ENCODE measurements around the gene RBM3. TPM values are rescaled to one million over a fixed set of nuclear protein-coding genes. Genes with fewer than 3 reads are reported as not detected.

RBM3 gene
- total and polyA plus RNA-seq, 2 of the 4 experiments (the other 2 are of a cell fraction): 243 to 386 TPM

DNA sequence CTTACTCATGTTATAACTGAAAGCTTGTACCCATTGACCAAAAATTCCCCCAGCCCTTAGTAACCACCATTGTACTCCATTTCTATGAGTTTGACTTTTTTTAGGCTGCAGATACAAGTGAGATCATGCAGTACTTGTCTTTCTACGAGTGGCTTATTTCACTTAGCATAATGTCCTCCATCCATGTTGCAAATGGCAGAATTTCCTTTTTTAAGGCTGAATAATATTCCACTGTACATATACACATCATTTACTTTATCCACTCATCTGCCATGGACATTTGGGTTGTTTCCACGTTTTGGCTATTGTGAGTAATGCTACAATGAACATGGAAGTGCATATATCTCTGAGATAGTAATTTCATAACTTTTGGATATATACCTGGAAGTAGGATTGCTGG, 10.4 kb downstream of the RBM3 start:
- Histone ChIP-seq H2BK120ac (ENCODE audit: low read depth, low read length) (no peak overlapping the region), H2BK15ac (ENCODE audit: low read depth, low read length) (no peak overlapping the region), H3K9me3 (ENCODE audit: control insufficient read depth, insufficient read depth, low read length) (no peaks in the 10 kb centered on the region), H3K36me3 (ENCODE audit: control insufficient read depth, insufficient read depth, low read length) (peaks cover 2% of the 10 kb centered on the region; the same call in 1 of the 2 replicates), H2AK5ac (ENCODE audit: low read depth, low read length) (no peak overlapping the region), H2AFZ (replicated peaks; ENCODE audit: low read length, poor library complexity) (no peak overlapping the region), H3K56ac (ENCODE audit: extremely low read depth, insufficient read depth, low read length) (no peak overlapping the region), H4K91ac (ENCODE audit: insufficient read depth, low read depth, low read length) (no peak overlapping the region), H4K5ac (ENCODE audit: low read depth, low read length) (no peak overlapping the region), H3K27me3 (ENCODE audit: control insufficient read depth, insufficient read depth, low read length) (no peaks in the 10 kb centered on the region), H4K20me1 (ENCODE audit: insufficient read depth, low read length) (0 out of 2 replicates have a peak, but pooled peaks cover 3% of the 10 kb centered on the region), H3K79me1 (ENCODE audit: low read depth in 1 of 2, low read length in 2 of 2) (no peaks in the 10 kb centered on the region), H3K4me2 (ENCODE audit: low read depth, low read length) (no peak overlapping the region), H2BK5ac (ENCODE audit: low read depth, low read length, poor library complexity, severe bottlenecking) (no peak overlapping the region), H3K9ac (ENCODE audit: low read depth, low read length) (no peak overlapping the region), H4K8ac (ENCODE audit: low read depth in 2 of 2, low read length in 2 of 2) (no peak overlapping the region), H3K18ac (ENCODE audit: low read depth, low read length) (no peak overlapping the region), H2AK9ac (replicated peaks; ENCODE audit: low read depth, low read length, poor library complexity) (no peak overlapping the region), H2BK20ac (ENCODE audit: low read depth, low read length) (no peak overlapping the region), H3K23ac (ENCODE audit: low read depth, low read length) (no peak overlapping the region), H3K14ac (replicated peaks; ENCODE audit: low read depth, low read length) (no peak overlapping the region), H3K4me1 (ENCODE audit: control insufficient read depth, insufficient read depth, low read length) (peaks cover 3% of the 10 kb centered on the region; the same call in 1 of the 2 replicates), H3K4me3 (ENCODE audit: insufficient read depth, low read depth, low read length) (no peak overlapping the region), H3K4ac (ENCODE audit: low read depth, low read length) (no peak overlapping the region), H3K27ac (ENCODE audit: insufficient read depth, low read length) (no peak overlapping the region), H3K9me1 (ENCODE audit: insufficient read depth, low read length) (0 out of 2 replicates have a peak, but pooled peaks cover 2% of the 10 kb centered on the region)
- CTCF ChIA-PET: no interaction called here
- WGBS, 2 experiments (ENCODE audit: extremely low coverage in 2 of 2, insufficient read length in 1 of 2): no CpG with 5 or more reads among the region's 2 CpGs
- dilution Hi-C loops (cut with HindIII; ENCODE audit: low sequenced_read_pairs, unreplicated experiment): no loop called here
- no TSS peak for BruUV-seq (replicated peaks)
- ATAC-seq (ENCODE audit: low read depth) (no peak), DNase-seq (no peak)
- intact Hi-C loops (cut with micrococcal nuclease): no loop called here
- POLR2A ChIA-PET (ENCODE audit: unreplicated experiment): interaction anchor here (0.7 kb wide), 1 partner anchor 9 kb away, joined by 9 read pairs; no protein-coding TSS in a partner anchor
- in situ Hi-C loops (cut with MboI; ENCODE audit: low sequenced_read_pairs): no loop called here
- TF ChIP-seq, protein P1, sequence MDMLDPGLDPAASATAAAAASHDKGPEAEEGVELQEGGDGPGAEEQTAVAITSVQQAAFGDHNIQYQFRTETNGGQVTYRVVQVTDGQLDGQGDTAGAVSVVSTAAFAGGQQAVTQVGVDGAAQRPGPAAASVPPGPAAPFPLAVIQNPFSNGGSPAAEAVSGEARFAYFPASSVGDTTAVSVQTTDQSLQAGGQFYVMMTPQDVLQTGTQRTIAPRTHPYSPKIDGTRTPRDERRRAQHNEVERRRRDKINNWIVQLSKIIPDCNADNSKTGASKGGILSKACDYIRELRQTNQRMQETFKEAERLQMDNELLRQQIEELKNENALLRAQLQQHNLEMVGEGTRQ (IDR thresholded peaks at IDR 0.05; ENCODE audit: low read depth, low read length): no peak
- TF ChIP-seq POLR2A (IDR thresholded peaks at IDR 0.05; ENCODE audit: low read depth, low read length) (no peak), NFE2L2 (IDR thresholded peaks at IDR 0.05; ENCODE audit: low read depth, low read length) (no peak), RAD21 (IDR thresholded peaks at IDR 0.05; ENCODE audit: low read length) (no peak), RFX5 (IDR thresholded peaks at IDR 0.05; ENCODE audit: low read depth, low read length) (no peak), FOS (IDR thresholded peaks at IDR 0.05; ENCODE audit: low read depth, low read length) (no peak), MAFK (IDR thresholded peaks at IDR 0.05; ENCODE audit: low read depth, low read length) (no peak), CHD1 (IDR thresholded peaks at IDR 0.05; ENCODE audit: low read depth, low read length) (no peak), MXI1 (IDR thresholded peaks at IDR 0.05; ENCODE audit: borderline replicate concordance, low read depth, low read length) (no peak), BHLHE40 (IDR thresholded peaks at IDR 0.05; ENCODE audit: low read depth, low read length) (no peak)
- TF ChIP-seq, protein P2, sequence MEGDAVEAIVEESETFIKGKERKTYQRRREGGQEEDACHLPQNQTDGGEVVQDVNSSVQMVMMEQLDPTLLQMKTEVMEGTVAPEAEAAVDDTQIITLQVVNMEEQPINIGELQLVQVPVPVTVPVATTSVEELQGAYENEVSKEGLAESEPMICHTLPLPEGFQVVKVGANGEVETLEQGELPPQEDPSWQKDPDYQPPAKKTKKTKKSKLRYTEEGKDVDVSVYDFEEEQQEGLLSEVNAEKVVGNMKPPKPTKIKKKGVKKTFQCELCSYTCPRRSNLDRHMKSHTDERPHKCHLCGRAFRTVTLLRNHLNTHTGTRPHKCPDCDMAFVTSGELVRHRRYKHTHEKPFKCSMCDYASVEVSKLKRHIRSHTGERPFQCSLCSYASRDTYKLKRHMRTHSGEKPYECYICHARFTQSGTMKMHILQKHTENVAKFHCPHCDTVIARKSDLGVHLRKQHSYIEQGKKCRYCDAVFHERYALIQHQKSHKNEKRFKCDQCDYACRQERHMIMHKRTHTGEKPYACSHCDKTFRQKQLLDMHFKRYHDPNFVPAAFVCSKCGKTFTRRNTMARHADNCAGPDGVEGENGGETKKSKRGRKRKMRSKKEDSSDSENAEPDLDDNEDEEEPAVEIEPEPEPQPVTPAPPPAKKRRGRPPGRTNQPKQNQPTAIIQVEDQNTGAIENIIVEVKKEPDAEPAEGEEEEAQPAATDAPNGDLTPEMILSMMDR (conservative IDR thresholded peaks at IDR 0.05; ENCODE audit: low read depth, low read length): no peak
- TF ChIP-seq, protein P3, sequence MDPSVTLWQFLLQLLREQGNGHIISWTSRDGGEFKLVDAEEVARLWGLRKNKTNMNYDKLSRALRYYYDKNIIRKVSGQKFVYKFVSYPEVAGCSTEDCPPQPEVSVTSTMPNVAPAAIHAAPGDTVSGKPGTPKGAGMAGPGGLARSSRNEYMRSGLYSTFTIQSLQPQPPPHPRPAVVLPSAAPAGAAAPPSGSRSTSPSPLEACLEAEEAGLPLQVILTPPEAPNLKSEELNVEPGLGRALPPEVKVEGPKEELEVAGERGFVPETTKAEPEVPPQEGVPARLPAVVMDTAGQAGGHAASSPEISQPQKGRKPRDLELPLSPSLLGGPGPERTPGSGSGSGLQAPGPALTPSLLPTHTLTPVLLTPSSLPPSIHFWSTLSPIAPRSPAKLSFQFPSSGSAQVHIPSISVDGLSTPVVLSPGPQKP (IDR thresholded peaks at IDR 0.05; ENCODE audit: borderline replicate concordance, low read depth, low read length): no peak

Data from IMR-90 (cell line).